HepG2 (cell line): ENCODE measurements around the gene MAP7D3.

Source experiments
- E2F1 ChIP-seq: sonication (generic); formaldehyde crosslinking; IDR thresholded peaks from 2 replicates; pipeline ENCODE4 v1.5.0; 2020; ENCODE audit warnings: missing genetic modification reagents
- FOSL2 ChIP-seq: sonication (generic); formaldehyde crosslinking; IDR thresholded peaks from 2 replicates; pipeline ENCODE4 v1.4.0; 2020; ENCODE audit warnings: missing genetic modification reagents
- FOXJ3 ChIP-seq: sonication (generic); formaldehyde crosslinking; IDR thresholded peaks from 2 replicates; pipeline ENCODE4 v1.4.0; 2020; ENCODE audit warnings: missing genetic modification reagents, mild to moderate bottlenecking, borderline replicate concordance
- GABPA ChIP-seq, 2 experiments: IDR thresholded peaks; 2 replicates each; pipeline ENCODE4 v1.6.1; 2011 to 2016; ENCODE audit warnings: low read depth in 2 of 2, low read length in 1 of 2, missing biosample characterization in 1 of 2, missing genetic modification characterization in 1 of 2
- HNRNPL ChIP-seq: fragments of 200-400 bp; formaldehyde crosslinking; IDR thresholded peaks from 2 replicates; pipeline ENCODE4 v1.6.1; 2017; ENCODE audit warnings: mild to moderate bottlenecking, low read depth, low read length
- MED1 ChIP-seq: sonication (generic); formaldehyde crosslinking; IDR thresholded peaks from 2 replicates; pipeline ENCODE4 v1.4.0; 2020; ENCODE audit warnings: missing genetic modification reagents
- POLR2AphosphoS5 ChIP-seq: IDR thresholded peaks from 2 replicates; pipeline ENCODE4 v1.6.1; 2012; ENCODE audit warnings: low read depth, low read length
- RXRA ChIP-seq: sonication (generic); formaldehyde crosslinking; IDR thresholded peaks from 2 replicates; pipeline ENCODE4 v1.5.1; 2020; ENCODE audit warnings: missing genetic modification reagents
- ZBED4 ChIP-seq: sonication (generic); formaldehyde crosslinking; IDR thresholded peaks from 2 replicates; pipeline ENCODE4 v1.4.0; 2020; ENCODE audit warnings: missing genetic modification reagents, borderline replicate concordance
- ZKSCAN8 ChIP-seq: IDR thresholded peaks from 2 replicates; pipeline ENCODE4 v1.6.1; 2016; ENCODE audit warnings: borderline replicate concordance, missing genetic modification reagents, missing compliant biosample characterization
- ZNF101 ChIP-seq: sonication (generic); formaldehyde crosslinking; IDR thresholded peaks from 2 replicates; pipeline ENCODE4 v1.4.0; 2020; ENCODE audit warnings: mild to moderate bottlenecking, low read depth, missing genetic modification reagents, borderline replicate concordance
- ZNF629 ChIP-seq: sonication (generic); formaldehyde crosslinking; conservative IDR thresholded peaks from 2 replicates; pipeline ENCODE4 v1.5.0; 2020; ENCODE audit warnings: missing genetic modification reagents

GRCh38 chrX:136210243-136210642 is 41.0 kb downstream of the MAP7D3 start:
- TF ChIP-seq FOSL2 (no peak), E2F1 (no peak), ZKSCAN8 (CRISPR knock-in tag) (no peak), ZBED4 (CRISPR knock-in tag) (no peak), ZNF101 (CRISPR knock-in tag) (no peak), ZNF629 (CRISPR knock-in tag) (no peak), MED1 (CRISPR knock-in tag) (no peak), FOXJ3 (CRISPR knock-in tag) (no peak), RXRA (CRISPR knock-in tag) (no peak), POLR2AphosphoS5 (no peak), GABPA (IDR thresholded peaks at IDR 0.05; ENCODE audit: low read depth, low read length) (no peak), GABPA (CRISPR knock-in tag; IDR thresholded peaks at IDR 0.05; ENCODE audit: low read depth) (no peak), HNRNPL (no peak)
